Tibial artery (tissue), 4 donors: ENCODE results near the gene CST1.
"Not testable (repeated sequence)": the region's sequence is repeated elsewhere in the genome, so short reads cannot be mapped to it uniquely, and the experiment has no call there.

ENCODE experiments used
- DNase-seq, 2 donors: peaks; one replicate each; pipeline ENCODE4 v3.0.0-alpha.2; 2019
- H3K27ac ChIP-seq, 2 donors: fragments of 200-600 bp; sonication (generic) in 1 of 2; 1 replicate in 1 of 2; 2 replicates in 1 of 2; pipeline ENCODE4 v1.5.1; 2018 to 2019; ENCODE audit warnings: mild to moderate bottlenecking in 1 of 2
- H3K27me3 ChIP-seq, 2 donors: fragments of 200-600 bp; sonication (generic) in 1 of 2; one replicate each; pipeline versions ENCODE4 v1.5.1 to v1.6.0; 2016 to 2019
- H3K36me3 ChIP-seq, 3 donors: fragments of 200-600 bp; sonication (generic) in 2 of 3; one replicate each; pipeline ENCODE4 v1.5.1; 2016 to 2019; ENCODE audit warnings: mild to moderate bottlenecking in 2 of 3
- H3K4me1 ChIP-seq, 4 donors: fragments of 200-600 bp; sonication (generic) in 2 of 4; 1 replicate in 3 of 4; 2 replicates in 1 of 4; pipeline ENCODE4 v1.5.1; 2016 to 2019
- H3K4me3 ChIP-seq, 2 donors: fragments of 200-600 bp; sonication (generic) in 1 of 2; 1 replicate in 1 of 2; 2 replicates in 1 of 2; pipeline ENCODE4 v1.5.1; 2018 to 2019; ENCODE audit warnings: mild to moderate bottlenecking in 2 of 2
- H3K9me3 ChIP-seq, 3 donors: fragments of 200-600 bp; sonication (generic) in 1 of 3; one replicate each; pipeline ENCODE4 v1.5.1; 2016 to 2019
- intact Hi-C: fragments of 100-400 bp; cut with DNase I; formaldehyde crosslinking; loops from one replicate; pipeline ENCODE4 v1.15.0; 2023; ENCODE audit warnings: low total_unique reads
- TF ChIP-seq, protein P1 (sequence below), 2 experiments: fragments of 200-600 bp in 1 of 2; fragments of 450-650 bp in 1 of 2; IDR thresholded peaks; one replicate each; pipeline ENCODE4 v1.5.1; 2017 to 2019; ENCODE audit warnings: antibody characterized with exemption in 2 of 2, mild to moderate bottlenecking in 1 of 2, moderate library complexity in 1 of 2

Gene CST1

DNA sequence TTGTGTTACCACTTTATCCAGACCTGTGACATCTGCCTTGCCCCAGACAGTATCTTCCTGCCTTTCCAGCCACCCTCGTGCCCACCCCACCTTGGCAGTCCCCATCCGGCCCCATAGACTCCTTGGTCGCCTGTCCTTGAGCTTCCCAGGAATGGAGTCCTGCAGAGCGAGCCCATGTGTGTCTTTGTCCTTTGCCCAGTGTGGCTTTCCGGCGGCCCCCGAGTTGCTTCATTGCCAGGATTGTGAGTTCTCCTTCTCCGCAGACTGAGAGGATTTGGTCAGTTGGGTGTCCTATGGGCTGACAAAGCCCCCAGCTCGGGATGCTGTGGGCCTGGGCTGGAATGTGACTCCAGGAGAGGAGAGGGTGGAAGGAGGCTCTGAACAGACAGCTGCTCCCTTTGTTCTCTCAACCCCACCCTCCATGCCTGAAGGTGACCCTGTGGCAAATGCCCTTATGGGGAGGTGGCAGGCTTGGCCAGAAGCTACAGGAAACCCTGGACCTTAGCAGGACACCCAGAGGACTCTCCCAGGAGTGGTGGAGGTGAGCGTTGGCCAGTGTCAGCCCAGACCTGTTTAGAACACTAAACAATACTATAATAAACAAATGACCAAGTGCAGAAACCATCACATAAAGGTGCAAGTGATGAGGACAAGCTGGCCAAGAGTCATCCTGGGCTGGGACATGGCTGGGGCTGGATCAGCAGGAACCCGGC, 1.9 kb upstream of the CST1 start:
- H3K36me3 ChIP-seq: no peaks in the 10 kb centered on the region
- no peaks in the 10 kb centered on the region for H3K4me1 ChIP-seq
- intact Hi-C loops: no loop called here
- no peak overlapping the region for H3K27ac ChIP-seq
- TF ChIP-seq, protein P1, sequence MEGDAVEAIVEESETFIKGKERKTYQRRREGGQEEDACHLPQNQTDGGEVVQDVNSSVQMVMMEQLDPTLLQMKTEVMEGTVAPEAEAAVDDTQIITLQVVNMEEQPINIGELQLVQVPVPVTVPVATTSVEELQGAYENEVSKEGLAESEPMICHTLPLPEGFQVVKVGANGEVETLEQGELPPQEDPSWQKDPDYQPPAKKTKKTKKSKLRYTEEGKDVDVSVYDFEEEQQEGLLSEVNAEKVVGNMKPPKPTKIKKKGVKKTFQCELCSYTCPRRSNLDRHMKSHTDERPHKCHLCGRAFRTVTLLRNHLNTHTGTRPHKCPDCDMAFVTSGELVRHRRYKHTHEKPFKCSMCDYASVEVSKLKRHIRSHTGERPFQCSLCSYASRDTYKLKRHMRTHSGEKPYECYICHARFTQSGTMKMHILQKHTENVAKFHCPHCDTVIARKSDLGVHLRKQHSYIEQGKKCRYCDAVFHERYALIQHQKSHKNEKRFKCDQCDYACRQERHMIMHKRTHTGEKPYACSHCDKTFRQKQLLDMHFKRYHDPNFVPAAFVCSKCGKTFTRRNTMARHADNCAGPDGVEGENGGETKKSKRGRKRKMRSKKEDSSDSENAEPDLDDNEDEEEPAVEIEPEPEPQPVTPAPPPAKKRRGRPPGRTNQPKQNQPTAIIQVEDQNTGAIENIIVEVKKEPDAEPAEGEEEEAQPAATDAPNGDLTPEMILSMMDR (IDR thresholded peaks at IDR 0.05): no peak
- H3K9me3 ChIP-seq: no peaks in the 10 kb centered on the region
- DNase-seq: no peak
- H3K27me3 ChIP-seq: no peaks in the 10 kb centered on the region
- no peak overlapping the region for H3K4me3 ChIP-seq

DNA sequence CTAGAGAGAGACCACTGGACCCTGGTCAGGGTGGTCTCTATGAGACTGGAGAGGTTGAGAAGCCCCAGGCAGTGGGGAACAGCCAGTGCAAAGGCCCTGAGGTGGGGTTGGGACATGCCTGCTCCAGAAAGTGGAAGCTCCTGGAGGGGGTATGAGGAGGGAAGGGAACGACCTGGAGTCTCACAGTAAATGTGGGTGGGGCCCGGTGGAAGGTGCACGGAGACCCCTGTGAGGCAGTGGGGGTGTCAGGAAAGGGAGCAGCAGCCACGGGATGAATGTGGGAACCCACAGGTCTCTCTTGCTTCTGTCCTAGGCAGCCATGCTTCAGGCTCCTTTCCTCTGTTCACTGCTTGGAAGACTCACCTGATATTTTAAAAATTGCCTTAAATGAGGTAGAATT, 1.3 kb upstream of the CST1 start:
- H3K36me3 ChIP-seq: no peaks in the 10 kb centered on the region
- H3K9me3 ChIP-seq: no peaks in the 10 kb centered on the region
- H3K4me3 ChIP-seq: no peak overlapping the region
- TF ChIP-seq, protein P1 (IDR thresholded peaks at IDR 0.05): no peak
- DNase-seq: no peak
- no peaks in the 10 kb centered on the region for H3K4me1 ChIP-seq
- no peaks in the 10 kb centered on the region for H3K27me3 ChIP-seq
- H3K27ac ChIP-seq: no peak overlapping the region
- intact Hi-C loops: no loop called here

DNA sequence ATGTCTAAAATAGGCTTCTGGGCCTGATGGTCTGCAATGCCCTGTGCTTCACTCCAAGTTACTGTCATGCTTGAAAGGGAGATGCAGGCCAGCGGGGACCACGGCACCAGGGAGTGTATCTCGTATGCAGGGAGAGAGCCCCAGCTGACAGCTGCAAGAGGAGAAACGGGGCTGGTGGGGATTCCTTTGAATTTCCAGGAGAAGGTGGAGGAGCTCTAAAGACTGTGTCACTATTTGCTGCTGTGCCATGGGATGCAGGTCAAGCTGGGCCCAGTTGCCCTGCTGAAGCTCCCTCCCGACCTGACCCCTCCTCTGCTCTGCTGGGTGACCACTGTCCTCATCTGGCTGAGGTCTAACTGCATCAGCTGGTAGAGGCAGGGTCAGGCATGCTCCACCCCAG, 989 bp downstream of the CST1 start:
- no peak for DNase-seq
- no peaks in the 10 kb centered on the region for H3K36me3 ChIP-seq
- no peaks in the 10 kb centered on the region for H3K4me1 ChIP-seq
- H3K4me3 ChIP-seq: no peak overlapping the region
- H3K9me3 ChIP-seq: no peaks in the 10 kb centered on the region
- no peak overlapping the region for H3K27ac ChIP-seq
- H3K27me3 ChIP-seq: no peaks in the 10 kb centered on the region
- TF ChIP-seq, protein P1 (IDR thresholded peaks at IDR 0.05): no peak
- intact Hi-C loops: no loop called here

DNA sequence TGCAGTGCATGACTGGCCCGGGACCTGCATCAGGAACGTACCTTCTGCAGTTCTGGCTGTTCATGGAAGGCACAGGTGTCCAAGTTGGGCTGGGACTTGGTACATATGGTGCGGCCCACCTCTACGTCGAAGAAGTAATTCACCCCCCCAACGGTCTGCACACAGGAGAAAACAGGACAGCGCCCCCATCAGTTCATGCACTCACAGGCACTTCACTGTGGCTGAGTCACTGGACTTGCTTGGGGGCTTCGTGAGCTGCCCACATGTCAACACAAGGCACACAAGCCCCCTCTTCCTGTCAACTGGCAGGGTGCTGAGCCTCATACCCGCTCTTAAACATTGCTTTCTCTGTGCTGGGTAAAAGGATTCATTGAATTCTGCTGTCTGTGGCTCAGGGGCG, 1.8 kb downstream of the CST1 start:
- DNase-seq: not testable (repeated sequence)

DNA sequence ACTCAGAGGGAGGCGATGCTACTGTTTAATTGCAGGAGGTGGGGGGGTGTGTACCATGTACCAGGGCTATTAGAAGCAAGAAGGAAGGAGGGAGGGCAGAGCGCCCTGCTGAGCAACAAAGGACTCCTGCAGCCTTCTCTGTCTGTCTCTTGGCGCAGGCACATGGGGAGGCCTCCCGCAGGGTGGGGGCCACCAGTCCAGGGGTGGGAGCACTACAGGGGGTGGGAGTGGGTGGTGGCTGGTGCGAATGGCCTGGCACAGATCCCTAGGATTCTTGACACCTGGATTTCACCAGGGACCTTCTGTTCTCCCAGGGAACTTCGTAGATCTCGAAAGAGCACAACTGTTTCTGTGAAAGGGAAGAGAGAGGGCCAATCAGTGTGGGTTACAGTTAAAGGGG, 3.2 kb downstream of the CST1 start:
- DNase-seq, H3K4me3 ChIP-seq, H3K4me1 ChIP-seq, H3K36me3 ChIP-seq, intact Hi-C loops, H3K9me3 ChIP-seq, H3K27me3 ChIP-seq, H3K27ac ChIP-seq: not testable (repeated sequence)

More for the DNA sequence above, 1.8 kb downstream of the CST1 start:
- H3K27ac ChIP-seq, H3K9me3 ChIP-seq, intact Hi-C loops, H3K4me1 ChIP-seq, H3K4me3 ChIP-seq, H3K36me3 ChIP-seq, H3K27me3 ChIP-seq: not testable (repeated sequence)

DNA sequence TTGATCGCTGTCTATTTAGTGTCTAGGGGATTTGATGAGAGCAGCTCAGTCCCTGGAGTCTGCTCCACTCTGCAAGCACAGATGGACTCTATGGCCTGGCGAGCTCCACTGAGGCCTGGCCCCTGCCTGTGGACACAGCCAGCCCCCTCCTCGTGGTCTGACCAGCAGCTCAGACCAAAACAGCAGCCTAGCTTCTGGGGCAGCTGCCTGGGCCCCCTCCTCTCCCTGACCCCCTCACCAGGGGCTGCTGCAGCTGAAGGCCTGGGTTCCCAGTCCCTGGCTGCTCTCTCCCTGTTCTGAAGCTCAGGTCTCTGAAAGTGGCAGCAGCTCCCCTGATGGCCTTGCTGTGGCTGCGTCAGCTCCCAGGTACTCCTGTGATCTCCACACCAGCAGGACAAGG, 3.6 kb downstream of the CST1 start:
- intact Hi-C loops, H3K4me3 ChIP-seq, H3K36me3 ChIP-seq, DNase-seq, H3K27me3 ChIP-seq, H3K27ac ChIP-seq, H3K4me1 ChIP-seq, H3K9me3 ChIP-seq: not testable (repeated sequence)

DNA sequence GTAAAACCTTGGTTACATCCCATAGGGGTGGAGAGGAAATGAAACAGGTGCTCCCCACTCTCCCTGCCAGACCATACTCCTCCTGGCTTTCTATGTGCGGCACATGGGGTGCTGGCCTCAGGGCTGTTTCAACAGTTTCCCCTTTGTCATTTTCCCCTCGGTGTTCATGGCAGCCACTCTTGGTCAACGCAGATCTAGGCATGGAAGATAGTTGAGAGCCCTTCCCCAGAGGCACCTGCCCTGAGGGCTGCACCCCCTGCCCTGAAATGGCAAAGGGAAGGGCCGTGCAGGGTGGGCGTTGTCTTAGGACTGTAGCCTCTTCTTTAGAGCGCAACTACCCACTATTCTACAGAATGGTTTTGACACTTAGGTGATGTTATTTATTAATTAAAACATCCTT, 4.4 kb downstream of the CST1 start:
- no peaks in the 10 kb centered on the region for H3K36me3 ChIP-seq
- TF ChIP-seq, protein P1 (IDR thresholded peaks at IDR 0.05): no peak
- no peak for DNase-seq
- H3K4me3 ChIP-seq: no peak overlapping the region
- intact Hi-C loops: no loop called here
- H3K4me1 ChIP-seq: no peaks in the 10 kb centered on the region
- no peak overlapping the region for H3K27ac ChIP-seq
- no peaks in the 10 kb centered on the region for H3K9me3 ChIP-seq
- H3K27me3 ChIP-seq: no peaks in the 10 kb centered on the region
